Measurements from ENCODE around the gene LDB1.

GRCh38 chr10:102117391-102118159 lies 2.6 kb downstream of the LDB1 start:
- TF ChIP-seq REST (IDR thresholded peaks at IDR 0.05; ENCODE audit: insufficient read depth in 1 of 2, low read depth in 2 of 2, low read length in 1 of 2) (no peak), CTCF (IDR thresholded peaks at IDR 0.05) (peak; percentile 46; the same call in 1 of the 2 replicates), POLR2AphosphoS5 (IDR thresholded peaks at IDR 0.05; ENCODE audit: low read depth, low read length) (no peak; the same call in 1 of the 2 replicates)

All from Panc1 (cell line).